HG03064 (cell line): ENCODE results near the gene BAZ1A.
"Not testable (repeated sequence)": the region's sequence is repeated elsewhere in the genome, so short reads cannot be mapped to it uniquely, and the experiment has no call there.

Experiments
- ATAC-seq: cut with Tn5 transposase; IDR thresholded peaks from one replicate; pipeline ENCODE4 v1.9.1; 2021; ENCODE audit warnings: low read depth; ENCODE audit not compliant: unreplicated experiment

The BAZ1A gene

GRCh38 chr14:34792598-34792997 is 82.6 kb downstream of the BAZ1A start:
- no peak for ATAC-seq

- no peak for ATAC-seq
These were observed 89.7 kb downstream of the BAZ1A start for GRCh38 chr14:34785223-34786006.

GRCh38 chr14:34782031-34782430 is 93.1 kb downstream of the BAZ1A start:
- no peak for ATAC-seq

GRCh38 chr14:34781242-34781641 is 93.9 kb downstream of the BAZ1A start:
- ATAC-seq, result no peak

GRCh38 chr14:34780646-34781045 is 94.5 kb downstream of the BAZ1A start:
- ATAC-seq, result no peak

GRCh38 chr14:34778744-34779143 is 96.4 kb downstream of the BAZ1A start:
- no peak for ATAC-seq

- ATAC-seq, result no peak
These were observed 98.5 kb downstream of the BAZ1A start for GRCh38 chr14:34776611-34777010.

GRCh38 chr14:34775922-34776321 is 99.2 kb downstream of the BAZ1A start:
- ATAC-seq, result no peak

- no peak for ATAC-seq
These were observed 99.8 kb downstream of the BAZ1A start for GRCh38 chr14:34775342-34775741.

- no peak for ATAC-seq
These were observed 104.3 kb downstream of the BAZ1A start for GRCh38 chr14:34770901-34771300.

GRCh38 chr14:34766606-34767005 is 108.6 kb downstream of the BAZ1A start:
- no peak for ATAC-seq

GRCh38 chr14:34766060-34766459 is 109.1 kb downstream of the BAZ1A start:
- ATAC-seq, result no peak

- no peak for ATAC-seq
These were observed 119.9 kb downstream of the BAZ1A start for GRCh38 chr14:34755215-34755614.

- no peak for ATAC-seq
These were observed 120.5 kb downstream of the BAZ1A start for GRCh38 chr14:34754687-34755086.

GRCh38 chr14:34750670-34751069 is 124.5 kb downstream of the BAZ1A start:
- no peak for ATAC-seq

GRCh38 chr14:34750233-34750632 is 124.9 kb downstream of the BAZ1A start:
- no peak for ATAC-seq

GRCh38 chr14:34749408-34749807 is 125.8 kb downstream of the BAZ1A start:
- ATAC-seq, result no peak

GRCh38 chr14:34742270-34743115 is 132.7 kb downstream of the BAZ1A start:
- ATAC-seq, result no peak

- ATAC-seq, result no peak
These were observed 133.3 kb downstream of the BAZ1A start for GRCh38 chr14:34741840-34742239.

GRCh38 chr14:34740139-34740538 is 135.0 kb downstream of the BAZ1A start:
- not testable (repeated sequence) for ATAC-seq

GRCh38 chr14:34737079-34737478 is 138.1 kb downstream of the BAZ1A start:
- ATAC-seq, result not testable (repeated sequence)

- no peak for ATAC-seq
These were observed 141.9 kb downstream of the BAZ1A start for GRCh38 chr14:34733245-34733644.
